GM20000 (cell line): ENCODE results near the gene FSHR.

Source experiments
- DNase-seq: peaks from one replicate; pipeline ENCODE4 v3.0.0; 2012; ENCODE audit warnings: low spot score
- TF ChIP-seq, protein P1 (sequence below): IDR thresholded peaks from 2 replicates; pipeline ENCODE4 v1.5.1; 2012; ENCODE audit warnings: mild to moderate bottlenecking, control low read depth; ENCODE audit errors: extremely low read depth, missing control alignments

FSHR gene

DNA sequence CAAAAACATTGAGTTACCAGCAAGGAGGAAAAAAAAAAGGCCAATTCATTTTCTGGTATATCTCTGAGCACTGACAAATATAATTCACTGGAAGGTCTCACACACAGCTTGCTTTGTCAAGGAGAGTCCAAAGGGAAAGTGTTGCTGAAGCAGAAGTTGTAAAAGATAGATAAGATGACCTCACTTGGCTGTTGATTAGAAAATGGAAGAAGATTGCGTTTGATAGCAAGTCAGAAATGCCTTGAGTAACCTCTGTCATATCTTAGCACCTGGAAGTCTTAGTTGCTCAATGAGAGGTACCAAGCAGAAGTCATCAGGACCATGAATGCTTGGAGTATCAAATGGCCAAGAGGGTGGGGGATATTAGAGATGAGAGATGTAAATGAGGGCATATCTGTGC, 105.2 kb downstream of the FSHR start:
- TF ChIP-seq, protein P1, sequence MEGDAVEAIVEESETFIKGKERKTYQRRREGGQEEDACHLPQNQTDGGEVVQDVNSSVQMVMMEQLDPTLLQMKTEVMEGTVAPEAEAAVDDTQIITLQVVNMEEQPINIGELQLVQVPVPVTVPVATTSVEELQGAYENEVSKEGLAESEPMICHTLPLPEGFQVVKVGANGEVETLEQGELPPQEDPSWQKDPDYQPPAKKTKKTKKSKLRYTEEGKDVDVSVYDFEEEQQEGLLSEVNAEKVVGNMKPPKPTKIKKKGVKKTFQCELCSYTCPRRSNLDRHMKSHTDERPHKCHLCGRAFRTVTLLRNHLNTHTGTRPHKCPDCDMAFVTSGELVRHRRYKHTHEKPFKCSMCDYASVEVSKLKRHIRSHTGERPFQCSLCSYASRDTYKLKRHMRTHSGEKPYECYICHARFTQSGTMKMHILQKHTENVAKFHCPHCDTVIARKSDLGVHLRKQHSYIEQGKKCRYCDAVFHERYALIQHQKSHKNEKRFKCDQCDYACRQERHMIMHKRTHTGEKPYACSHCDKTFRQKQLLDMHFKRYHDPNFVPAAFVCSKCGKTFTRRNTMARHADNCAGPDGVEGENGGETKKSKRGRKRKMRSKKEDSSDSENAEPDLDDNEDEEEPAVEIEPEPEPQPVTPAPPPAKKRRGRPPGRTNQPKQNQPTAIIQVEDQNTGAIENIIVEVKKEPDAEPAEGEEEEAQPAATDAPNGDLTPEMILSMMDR: no peak
- no peak for DNase-seq

- DNase-seq: no peak
- TF ChIP-seq, protein P1: no peak
Observed at GRCh38 chr2:49045083-49045482, 109.2 kb downstream of the FSHR start.

DNA sequence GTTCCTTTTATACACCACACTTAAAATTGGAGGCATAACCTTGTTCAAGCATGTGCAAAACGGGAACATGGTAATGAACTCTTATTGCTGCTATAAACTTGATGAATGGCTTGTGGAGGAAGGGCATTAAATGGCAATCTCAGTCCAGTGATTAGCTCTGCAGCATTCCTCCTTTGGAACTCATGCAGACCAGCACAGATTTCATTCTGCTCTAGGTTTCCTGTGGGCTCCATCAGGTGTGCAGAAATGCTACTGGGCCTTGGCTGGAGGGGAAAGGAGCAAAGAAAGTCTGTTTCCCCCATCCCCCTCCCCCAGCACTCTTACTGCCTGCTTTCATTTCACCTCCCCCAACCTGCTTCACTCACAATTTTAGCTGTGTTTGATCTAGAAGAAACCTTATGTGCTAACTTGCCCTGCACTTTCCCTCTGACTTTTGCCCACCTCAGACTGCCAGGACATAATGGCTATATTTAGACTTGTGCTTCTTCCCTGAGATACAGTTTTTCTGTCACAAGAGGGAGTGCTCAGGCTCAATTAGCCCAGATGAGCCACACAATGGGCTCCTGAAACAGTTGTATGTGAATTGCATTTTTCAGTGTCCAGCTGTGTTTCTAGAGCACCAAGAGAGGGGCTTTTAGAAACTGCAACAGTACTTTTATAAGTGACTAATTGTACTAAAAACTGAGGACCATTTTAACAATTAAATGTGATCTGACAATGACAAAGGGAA, 109.8 kb downstream of the FSHR start:
- DNase-seq: no peak
- TF ChIP-seq, protein P1: no peak

GRCh38 chr2:49043405-49043982, 110.8 kb downstream of the FSHR start:
- TF ChIP-seq, protein P1: no peak

GRCh38 chr2:49042488-49042887, 111.8 kb downstream of the FSHR start:
- TF ChIP-seq, protein P1: no peak

More at GRCh38 chr2:49043405-49043982, 110.8 kb downstream of the FSHR start:
- no peak for DNase-seq

DNA sequence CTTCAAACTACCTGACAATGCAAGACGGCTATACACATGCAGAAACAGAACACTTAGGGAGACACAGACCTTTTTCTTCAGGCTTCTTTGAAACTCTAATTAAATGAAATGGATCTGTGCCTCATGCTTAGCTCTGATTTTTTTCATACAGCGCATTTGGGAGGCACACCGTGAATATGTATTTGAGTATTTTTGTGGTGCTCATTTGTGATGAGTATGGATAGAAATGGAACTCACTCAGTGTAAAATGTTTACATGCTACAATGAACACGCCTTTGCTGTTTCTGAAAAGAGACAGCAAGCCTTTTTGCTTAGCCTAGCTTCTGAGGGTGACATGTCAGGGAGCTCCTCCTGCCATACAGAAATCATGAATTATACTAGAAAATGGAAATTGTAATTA, 113.3 kb downstream of the FSHR start:
- TF ChIP-seq, protein P1: no peak
- no peak for DNase-seq

More at GRCh38 chr2:49042488-49042887, 111.8 kb downstream of the FSHR start:
- no peak for DNase-seq

DNA sequence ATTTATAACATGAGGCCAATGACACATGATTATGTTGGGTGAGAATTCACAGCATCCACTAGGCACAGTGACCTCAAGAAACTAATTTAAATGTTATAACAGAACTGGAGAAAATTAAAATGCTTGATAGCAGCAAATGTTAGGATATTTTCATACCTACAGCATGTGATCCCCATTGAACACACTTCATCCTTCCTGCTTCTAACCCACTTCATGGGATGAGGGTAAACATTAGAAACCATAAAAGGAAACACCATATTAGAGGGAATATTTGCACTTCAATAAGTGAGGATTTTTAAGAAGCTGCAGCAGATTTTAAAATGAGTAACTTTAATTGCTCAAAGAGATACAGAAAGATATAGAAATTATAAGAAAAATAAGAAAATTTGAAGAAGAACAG, 117.1 kb downstream of the FSHR start:
- TF ChIP-seq, protein P1: no peak
- DNase-seq: no peak
